Nephron (organoid): ENCODE measurements around the gene CYB5B.

ENCODE experiments used
- H3K27ac Mint-ChIP-seq, 3 experiments: 2 replicates each; pipeline ENCODE4 v1.8.0; 2020; ENCODE audit warnings: mixed read lengths in 3 of 3, mild to moderate bottlenecking in 2 of 3, moderate library complexity in 1 of 3
- H3K27me3 Mint-ChIP-seq: 2 replicates; pipeline ENCODE4 v1.8.0; 2021; ENCODE audit warnings: low read depth, mild to moderate bottlenecking, moderate library complexity, mixed read lengths
- H3K36me3 Mint-ChIP-seq: 2 replicates; pipeline ENCODE4 v1.8.0; 2020; ENCODE audit warnings: low read depth, mixed read lengths
- H3K4me1 Mint-ChIP-seq: 2 replicates; pipeline ENCODE4 v1.8.0; 2020; ENCODE audit warnings: mixed read lengths
- H3K4me3 Mint-ChIP-seq, 3 experiments: 2 replicates each; pipeline ENCODE4 v1.8.0; 2020; ENCODE audit warnings: mild to moderate bottlenecking in 3 of 3, mixed read lengths in 3 of 3, moderate library complexity in 2 of 3
- H3K9me3 Mint-ChIP-seq: 2 replicates; pipeline ENCODE4 v1.8.0; 2020; ENCODE audit warnings: mixed read lengths
- TF ChIP-seq, protein P1 (sequence below), 3 experiments: fragments of 200-600 bp; sonication (generic); IDR thresholded peaks; one replicate each; pipeline ENCODE4 v1.5.0; 2021; ENCODE audit warnings: antibody characterized with exemption in 3 of 3; ENCODE audit not compliant: unreplicated experiment in 3 of 3

Gene CYB5B

GRCh38 chr16:69396187-69397061 lies 28.0 kb upstream of the CYB5B start:
- Mint-ChIP-seq H3K9me3 (no peaks in the 10 kb centered on the region), H3K27ac (peak overlapping the region; percentile 96 to 100 (median 100)), H3K4me1 (peaks cover 52% of the 10 kb centered on the region), H3K4me3 (peak overlapping the region; percentile 0 to 9 (median 7)), H3K27me3 (no peaks in the 10 kb centered on the region), H3K36me3 (no peaks in the 10 kb centered on the region)
- TF ChIP-seq, protein P1, sequence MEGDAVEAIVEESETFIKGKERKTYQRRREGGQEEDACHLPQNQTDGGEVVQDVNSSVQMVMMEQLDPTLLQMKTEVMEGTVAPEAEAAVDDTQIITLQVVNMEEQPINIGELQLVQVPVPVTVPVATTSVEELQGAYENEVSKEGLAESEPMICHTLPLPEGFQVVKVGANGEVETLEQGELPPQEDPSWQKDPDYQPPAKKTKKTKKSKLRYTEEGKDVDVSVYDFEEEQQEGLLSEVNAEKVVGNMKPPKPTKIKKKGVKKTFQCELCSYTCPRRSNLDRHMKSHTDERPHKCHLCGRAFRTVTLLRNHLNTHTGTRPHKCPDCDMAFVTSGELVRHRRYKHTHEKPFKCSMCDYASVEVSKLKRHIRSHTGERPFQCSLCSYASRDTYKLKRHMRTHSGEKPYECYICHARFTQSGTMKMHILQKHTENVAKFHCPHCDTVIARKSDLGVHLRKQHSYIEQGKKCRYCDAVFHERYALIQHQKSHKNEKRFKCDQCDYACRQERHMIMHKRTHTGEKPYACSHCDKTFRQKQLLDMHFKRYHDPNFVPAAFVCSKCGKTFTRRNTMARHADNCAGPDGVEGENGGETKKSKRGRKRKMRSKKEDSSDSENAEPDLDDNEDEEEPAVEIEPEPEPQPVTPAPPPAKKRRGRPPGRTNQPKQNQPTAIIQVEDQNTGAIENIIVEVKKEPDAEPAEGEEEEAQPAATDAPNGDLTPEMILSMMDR (IDR thresholded peaks at IDR 0.05; ENCODE audit: unreplicated experiment in 3 of 3) = peak; percentile 61 to 76 (median 69)

GRCh38 chr16:69397821-69398521 lies 26.4 kb upstream of the CYB5B start:
- peak overlapping the region; percentile 96 to 100 (median 100) for H3K27ac Mint-ChIP-seq
- no peaks in the 10 kb centered on the region for H3K36me3 Mint-ChIP-seq
- peaks cover 65% of the 10 kb centered on the region for H3K4me1 Mint-ChIP-seq
- H3K9me3 Mint-ChIP-seq = no peaks in the 10 kb centered on the region
- no peaks in the 10 kb centered on the region for H3K27me3 Mint-ChIP-seq
- peak overlapping the region; percentile 41 to 75 (median 49) for H3K4me3 Mint-ChIP-seq
- TF ChIP-seq, protein P1 (IDR thresholded peaks at IDR 0.05; ENCODE audit: unreplicated experiment in 3 of 3) = peak; percentile 53 to 67 (median 64)

GRCh38 chr16:69399361-69399760 lies 25.1 kb upstream of the CYB5B start:
- TF ChIP-seq, protein P1 (IDR thresholded peaks at IDR 0.05; ENCODE audit: unreplicated experiment in 3 of 3) = no peak
- Mint-ChIP-seq H3K27ac (peak overlapping the region; percentile 45 to 96 (median 48)), H3K36me3 (no peaks in the 10 kb centered on the region), H3K9me3 (no peaks in the 10 kb centered on the region), H3K27me3 (no peaks in the 10 kb centered on the region), H3K4me1 (peaks cover 64% of the 10 kb centered on the region), H3K4me3 (peak overlapping the region in 1 of 3 experiments; percentile 24)

GRCh38 chr16:69402439-69402838 lies 22.0 kb upstream of the CYB5B start:
- peak overlapping the region in 1 of 3 experiments; percentile 40 for H3K4me3 Mint-ChIP-seq
- H3K27ac Mint-ChIP-seq = peak overlapping the region; percentile 89 to 97 (median 96)
- H3K27me3 Mint-ChIP-seq = no peaks in the 10 kb centered on the region
- TF ChIP-seq, protein P1 (IDR thresholded peaks at IDR 0.05; ENCODE audit: unreplicated experiment in 3 of 3) = no peak
- no peaks in the 10 kb centered on the region for H3K36me3 Mint-ChIP-seq
- peaks cover 66% of the 10 kb centered on the region for H3K4me1 Mint-ChIP-seq
- no peaks in the 10 kb centered on the region for H3K9me3 Mint-ChIP-seq

- H3K4me3 Mint-ChIP-seq = peak overlapping the region; percentile 35 to 50 (median 40)
- TF ChIP-seq, protein P1 (IDR thresholded peaks at IDR 0.05; ENCODE audit: unreplicated experiment in 3 of 3) = no peak
- H3K9me3 Mint-ChIP-seq = no peaks in the 10 kb centered on the region
- H3K36me3 Mint-ChIP-seq = no peaks in the 10 kb centered on the region
- no peaks in the 10 kb centered on the region for H3K27me3 Mint-ChIP-seq
- peak overlapping the region; percentile 96 to 97 (median 96) for H3K27ac Mint-ChIP-seq
- peaks cover 64% of the 10 kb centered on the region for H3K4me1 Mint-ChIP-seq
Measured at GRCh38 chr16:69404275-69404805, 20.1 kb upstream of the CYB5B start.
